ENCODE results near the gene ARHGAP33.

ARHGAP33 gene

DNA sequence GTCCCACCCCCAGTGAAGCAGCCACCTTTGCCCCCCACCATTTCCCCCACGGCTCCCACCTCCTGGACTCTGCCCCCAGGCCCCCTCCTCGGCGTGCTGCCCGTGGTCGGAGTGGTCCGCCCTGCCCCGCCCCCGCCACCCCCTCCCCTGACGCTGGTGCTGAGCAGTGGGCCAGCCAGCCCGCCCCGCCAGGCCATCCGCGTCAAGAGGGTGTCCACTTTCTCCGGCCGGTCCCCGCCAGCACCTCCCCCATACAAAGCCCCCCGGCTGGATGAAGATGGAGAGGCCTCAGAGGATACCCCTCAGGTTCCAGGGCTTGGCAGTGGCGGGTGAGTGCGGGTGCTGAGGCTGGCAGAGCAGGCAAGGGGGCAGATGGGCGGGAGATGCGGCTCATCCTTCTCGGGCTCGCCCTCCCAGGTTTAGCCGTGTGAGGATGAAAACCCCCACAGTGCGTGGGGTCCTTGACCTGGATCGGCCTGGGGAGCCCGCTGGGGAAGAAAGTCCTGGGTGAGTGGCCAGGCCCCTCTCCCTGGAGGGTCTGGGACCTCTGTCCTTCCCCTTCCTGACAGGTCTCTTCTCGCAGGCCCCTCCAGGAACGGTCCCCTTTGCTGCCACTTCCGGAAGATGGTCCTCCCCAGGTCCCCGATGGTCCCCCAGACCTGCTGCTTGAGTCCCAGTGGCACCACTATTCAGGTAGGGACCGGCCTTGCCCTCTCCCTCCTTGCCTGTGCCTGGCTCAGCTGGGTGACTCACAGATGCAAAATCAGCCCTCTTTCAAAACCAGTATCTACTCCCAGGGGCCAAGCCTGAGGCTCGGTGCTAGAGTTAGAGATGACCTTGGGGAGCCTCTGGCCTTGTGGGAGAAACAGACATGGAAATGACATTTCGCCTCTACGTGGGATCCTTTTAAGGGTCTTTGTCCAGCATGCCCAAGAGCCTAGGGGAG lies 41.9 kb upstream of the ARHGAP33 start:
- Histone ChIP-seq H4K20me1 (ENCODE audit: insufficient read depth, low read length, poor library complexity, severe bottlenecking) (no peaks in the 10 kb centered on the region), H2AFZ (ENCODE audit: low read length) (no peak overlapping the region), H3K9me2 (replicated peaks; ENCODE audit: low read depth, low read length) (no peaks in the 10 kb centered on the region), H3K4me1 (ENCODE audit: insufficient read depth, low read length, poor library complexity, severe bottlenecking) (no peaks in the 10 kb centered on the region), H3K36me3 (ENCODE audit: insufficient read depth, low read length) (peaks cover 45% of the 10 kb centered on the region; the same call in 1 of the 2 replicates), H3K9ac (ENCODE audit: low read depth, low read length, poor library complexity, severe bottlenecking) (no peak overlapping the region), H3F3A (ENCODE audit: low read depth) (no peaks in the 10 kb centered on the region), H3K4me3 (ENCODE audit: low read length, poor library complexity, severe bottlenecking) (no peak overlapping the region), H3K4me2 (ENCODE audit: low read depth, low read length, poor library complexity, severe bottlenecking) (no peak overlapping the region), H3K79me2 (ENCODE audit: insufficient read depth, low read length) (no peaks in the 10 kb centered on the region), H3K27me3 (ENCODE audit: insufficient read depth, low read length, poor library complexity, severe bottlenecking) (no peaks in the 10 kb centered on the region), H3K9me3 (ENCODE audit: insufficient read depth, low read depth, low read length) (no peaks in the 10 kb centered on the region)
- TF ChIP-seq, protein P1, sequence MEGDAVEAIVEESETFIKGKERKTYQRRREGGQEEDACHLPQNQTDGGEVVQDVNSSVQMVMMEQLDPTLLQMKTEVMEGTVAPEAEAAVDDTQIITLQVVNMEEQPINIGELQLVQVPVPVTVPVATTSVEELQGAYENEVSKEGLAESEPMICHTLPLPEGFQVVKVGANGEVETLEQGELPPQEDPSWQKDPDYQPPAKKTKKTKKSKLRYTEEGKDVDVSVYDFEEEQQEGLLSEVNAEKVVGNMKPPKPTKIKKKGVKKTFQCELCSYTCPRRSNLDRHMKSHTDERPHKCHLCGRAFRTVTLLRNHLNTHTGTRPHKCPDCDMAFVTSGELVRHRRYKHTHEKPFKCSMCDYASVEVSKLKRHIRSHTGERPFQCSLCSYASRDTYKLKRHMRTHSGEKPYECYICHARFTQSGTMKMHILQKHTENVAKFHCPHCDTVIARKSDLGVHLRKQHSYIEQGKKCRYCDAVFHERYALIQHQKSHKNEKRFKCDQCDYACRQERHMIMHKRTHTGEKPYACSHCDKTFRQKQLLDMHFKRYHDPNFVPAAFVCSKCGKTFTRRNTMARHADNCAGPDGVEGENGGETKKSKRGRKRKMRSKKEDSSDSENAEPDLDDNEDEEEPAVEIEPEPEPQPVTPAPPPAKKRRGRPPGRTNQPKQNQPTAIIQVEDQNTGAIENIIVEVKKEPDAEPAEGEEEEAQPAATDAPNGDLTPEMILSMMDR (conservative IDR thresholded peaks at IDR 0.05; ENCODE audit: low read length) = no peak
- no peak for TF ChIP-seq EZH2phosphoT487 (IDR thresholded peaks at IDR 0.05; ENCODE audit: borderline replicate concordance)

GRCh38 chr19:35734273-35734672 lies 41.1 kb upstream of the ARHGAP33 start:
- TF ChIP-seq, protein P1 (conservative IDR thresholded peaks at IDR 0.05; ENCODE audit: low read length) = no peak
- TF ChIP-seq EZH2phosphoT487 (IDR thresholded peaks at IDR 0.05; ENCODE audit: borderline replicate concordance) = no peak
- no peaks in the 10 kb centered on the region for H3K9me2 ChIP-seq (replicated peaks; ENCODE audit: low read depth, low read length)
- H3K4me2 ChIP-seq (ENCODE audit: low read depth, low read length, poor library complexity, severe bottlenecking) = no peak overlapping the region
- no peaks in the 10 kb centered on the region for H3F3A ChIP-seq (ENCODE audit: low read depth)
- H4K20me1 ChIP-seq (ENCODE audit: insufficient read depth, low read length, poor library complexity, severe bottlenecking) = no peaks in the 10 kb centered on the region
- H3K9me3 ChIP-seq (ENCODE audit: insufficient read depth, low read depth, low read length) = no peaks in the 10 kb centered on the region
- H3K27me3 ChIP-seq (ENCODE audit: insufficient read depth, low read length, poor library complexity, severe bottlenecking) = no peaks in the 10 kb centered on the region
- no peaks in the 10 kb centered on the region for H3K79me2 ChIP-seq (ENCODE audit: insufficient read depth, low read length)
- no peaks in the 10 kb centered on the region for H3K4me1 ChIP-seq (ENCODE audit: insufficient read depth, low read length, poor library complexity, severe bottlenecking)
- no peak overlapping the region for H2AFZ ChIP-seq (ENCODE audit: low read length)
- H3K4me3 ChIP-seq (ENCODE audit: low read length, poor library complexity, severe bottlenecking) = no peak overlapping the region
- peaks cover 42% of the 10 kb centered on the region; the same call in 1 of the 2 replicates for H3K36me3 ChIP-seq (ENCODE audit: insufficient read depth, low read length)
- H3K9ac ChIP-seq (ENCODE audit: low read depth, low read length, poor library complexity, severe bottlenecking) = no peak overlapping the region

GRCh38 chr19:35734889-35735288 lies 40.5 kb upstream of the ARHGAP33 start:
- Histone ChIP-seq H3K9ac (ENCODE audit: low read depth, low read length, poor library complexity, severe bottlenecking) (no peak overlapping the region), H4K20me1 (ENCODE audit: insufficient read depth, low read length, poor library complexity, severe bottlenecking) (no peaks in the 10 kb centered on the region)

More at GRCh38 chr19:35734889-35735288, 40.5 kb upstream of the ARHGAP33 start:
- no peaks in the 10 kb centered on the region for H3K9me2 ChIP-seq (replicated peaks; ENCODE audit: low read depth, low read length)
- H3K27me3 ChIP-seq (ENCODE audit: insufficient read depth, low read length, poor library complexity, severe bottlenecking) = no peaks in the 10 kb centered on the region
- no peaks in the 10 kb centered on the region for H3K4me1 ChIP-seq (ENCODE audit: insufficient read depth, low read length, poor library complexity, severe bottlenecking)
- TF ChIP-seq, protein P1 (conservative IDR thresholded peaks at IDR 0.05; ENCODE audit: low read length) = no peak
- no peak for TF ChIP-seq EZH2phosphoT487 (IDR thresholded peaks at IDR 0.05; ENCODE audit: borderline replicate concordance)
- H3F3A ChIP-seq (ENCODE audit: low read depth) = no peaks in the 10 kb centered on the region
- no peak overlapping the region for H3K4me3 ChIP-seq (ENCODE audit: low read length, poor library complexity, severe bottlenecking)
- H3K79me2 ChIP-seq (ENCODE audit: insufficient read depth, low read length) = no peaks in the 10 kb centered on the region
- H3K36me3 ChIP-seq (ENCODE audit: insufficient read depth, low read length) = peaks cover 36% of the 10 kb centered on the region; the same call in 1 of the 2 replicates
- H3K9me3 ChIP-seq (ENCODE audit: insufficient read depth, low read depth, low read length) = no peaks in the 10 kb centered on the region
- no peak overlapping the region for H2AFZ ChIP-seq (ENCODE audit: low read length)
- no peak overlapping the region for H3K4me2 ChIP-seq (ENCODE audit: low read depth, low read length, poor library complexity, severe bottlenecking)

Measured in Loucy (cell line).